Measurements from ENCODE around the gene FAM120A. TPM values are rescaled to one million over a fixed set of nuclear protein-coding genes. Genes with fewer than 3 reads are reported as not detected.

FAM120A gene
- total and polyA plus RNA-seq, 2 of the 13 experiments (the other 11 are each of a cell fraction or from before 2014, with no cell fraction given): 41.3 to 44.4 TPM

DNA sequence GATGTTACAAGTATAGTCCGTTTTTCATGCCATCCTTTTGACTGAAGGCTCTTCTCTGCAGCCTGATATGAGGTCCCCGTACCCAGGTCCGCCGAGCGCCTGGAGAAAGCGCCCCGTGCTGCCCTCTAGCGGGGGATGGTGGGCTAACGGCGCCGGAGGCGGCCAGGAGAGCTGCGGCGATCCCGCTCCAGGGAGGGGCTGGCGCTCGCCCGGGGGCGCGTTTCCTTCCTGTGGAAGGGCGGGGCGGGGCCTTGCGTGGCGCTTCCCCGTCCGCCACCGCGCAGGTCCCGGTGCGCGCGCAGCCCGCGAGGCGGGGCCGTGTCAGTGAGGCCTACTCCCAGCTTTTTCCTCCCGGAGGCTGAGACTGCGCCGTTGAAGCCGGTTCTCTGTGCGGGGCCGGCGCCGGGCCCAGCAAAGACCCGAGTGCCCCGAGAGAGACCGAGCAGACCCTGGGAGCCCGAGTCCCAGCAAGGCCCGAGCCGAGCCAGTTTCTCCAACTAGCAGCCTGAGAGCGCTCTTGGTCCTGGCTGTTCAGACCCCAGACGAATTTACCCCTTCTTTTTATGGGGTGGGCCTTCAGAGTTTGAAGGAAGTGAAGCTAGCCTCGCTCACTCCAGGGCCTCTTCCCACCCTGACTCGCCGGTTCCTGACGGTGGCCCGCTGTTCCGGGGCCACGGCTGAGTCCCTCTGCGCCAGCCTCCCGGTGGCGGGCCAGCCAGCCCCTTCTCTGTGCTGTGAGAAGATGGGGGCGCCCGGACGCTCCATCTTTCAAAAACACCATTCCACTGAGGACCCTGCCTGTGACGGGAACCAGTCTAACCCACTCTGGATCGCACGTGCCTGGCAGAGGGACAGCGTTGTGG, 115.2 kb downstream of the FAM120A start (continued):
- peak; percentile 66; the same call in 1 of the 3 replicates for TF ChIP-seq MXI1 (IDR thresholded peaks at IDR 0.05; ENCODE audit: borderline replicate concordance, low read depth, low read length)
- TF ChIP-seq MNT (IDR thresholded peaks at IDR 0.05): no peak
- TF ChIP-seq XBP1 (CRISPR knock-in tag; IDR thresholded peaks at IDR 0.05): peak; percentile 74; the same call in 1 of the 2 replicates
- peak; percentile 87 for TF ChIP-seq SNAPC2 (CRISPR knock-in tag; IDR thresholded peaks at IDR 0.05)
- TF ChIP-seq ZBTB33 (CRISPR knock-in tag; IDR thresholded peaks at IDR 0.05): peak; percentile 43; the same call in 1 of the 2 replicates
- TF ChIP-seq ISL2 (CRISPR knock-in tag; IDR thresholded peaks at IDR 0.05): peak; percentile 66; the same call in 1 of the 2 replicates
- TF ChIP-seq IRX3 (CRISPR knock-in tag; IDR thresholded peaks at IDR 0.05; ENCODE audit: borderline replicate concordance, low read depth): no peak
- peak; percentile 90 for TF ChIP-seq ZNF333 (CRISPR knock-in tag; IDR thresholded peaks at IDR 0.05; ENCODE audit: borderline replicate concordance)
- TF ChIP-seq U2AF1 (optimal IDR thresholded peaks at IDR 0.05; ENCODE audit: low read depth, low read length): no peak
- no peak for TF ChIP-seq HMGXB3 (CRISPR knock-in tag; IDR thresholded peaks at IDR 0.05; ENCODE audit: borderline replicate concordance)
- TF ChIP-seq MED13 (CRISPR knock-in tag; IDR thresholded peaks at IDR 0.05): 0 out of 2 replicates have a peak, but pooled peaks have one; percentile 43
- TF ChIP-seq CENPX (CRISPR knock-in tag; IDR thresholded peaks at IDR 0.05): no peak
- TF ChIP-seq, protein P1, sequence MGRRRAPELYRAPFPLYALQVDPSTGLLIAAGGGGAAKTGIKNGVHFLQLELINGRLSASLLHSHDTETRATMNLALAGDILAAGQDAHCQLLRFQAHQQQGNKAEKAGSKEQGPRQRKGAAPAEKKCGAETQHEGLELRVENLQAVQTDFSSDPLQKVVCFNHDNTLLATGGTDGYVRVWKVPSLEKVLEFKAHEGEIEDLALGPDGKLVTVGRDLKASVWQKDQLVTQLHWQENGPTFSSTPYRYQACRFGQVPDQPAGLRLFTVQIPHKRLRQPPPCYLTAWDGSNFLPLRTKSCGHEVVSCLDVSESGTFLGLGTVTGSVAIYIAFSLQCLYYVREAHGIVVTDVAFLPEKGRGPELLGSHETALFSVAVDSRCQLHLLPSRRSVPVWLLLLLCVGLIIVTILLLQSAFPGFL (CRISPR knock-in tag; IDR thresholded peaks at IDR 0.05): no peak
- TF ChIP-seq ZBTB7A (CRISPR knock-in tag; IDR thresholded peaks at IDR 0.05): no peak
- no peak for TF ChIP-seq CREB1 (IDR thresholded peaks at IDR 0.05)
- peak; percentile 56 for TF ChIP-seq CREB1 (CRISPR knock-in tag; IDR thresholded peaks at IDR 0.05)
- TF ChIP-seq, protein P2, sequence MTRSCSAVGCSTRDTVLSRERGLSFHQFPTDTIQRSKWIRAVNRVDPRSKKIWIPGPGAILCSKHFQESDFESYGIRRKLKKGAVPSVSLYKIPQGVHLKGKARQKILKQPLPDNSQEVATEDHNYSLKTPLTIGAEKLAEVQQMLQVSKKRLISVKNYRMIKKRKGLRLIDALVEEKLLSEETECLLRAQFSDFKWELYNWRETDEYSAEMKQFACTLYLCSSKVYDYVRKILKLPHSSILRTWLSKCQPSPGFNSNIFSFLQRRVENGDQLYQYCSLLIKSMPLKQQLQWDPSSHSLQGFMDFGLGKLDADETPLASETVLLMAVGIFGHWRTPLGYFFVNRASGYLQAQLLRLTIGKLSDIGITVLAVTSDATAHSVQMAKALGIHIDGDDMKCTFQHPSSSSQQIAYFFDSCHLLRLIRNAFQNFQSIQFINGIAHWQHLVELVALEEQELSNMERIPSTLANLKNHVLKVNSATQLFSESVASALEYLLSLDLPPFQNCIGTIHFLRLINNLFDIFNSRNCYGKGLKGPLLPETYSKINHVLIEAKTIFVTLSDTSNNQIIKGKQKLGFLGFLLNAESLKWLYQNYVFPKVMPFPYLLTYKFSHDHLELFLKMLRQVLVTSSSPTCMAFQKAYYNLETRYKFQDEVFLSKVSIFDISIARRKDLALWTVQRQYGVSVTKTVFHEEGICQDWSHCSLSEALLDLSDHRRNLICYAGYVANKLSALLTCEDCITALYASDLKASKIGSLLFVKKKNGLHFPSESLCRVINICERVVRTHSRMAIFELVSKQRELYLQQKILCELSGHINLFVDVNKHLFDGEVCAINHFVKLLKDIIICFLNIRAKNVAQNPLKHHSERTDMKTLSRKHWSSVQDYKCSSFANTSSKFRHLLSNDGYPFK (CRISPR knock-in tag; IDR thresholded peaks at IDR 0.05; ENCODE audit: borderline replicate concordance): no peak

Data from HepG2 (cell line).